H1 (cell line): Measurements from ENCODE around the gene TRAF4.
A peak's percentile ranks its signal among the peaks of the same experiment; 100 is the strongest.

Experiments
- FOSL1 ChIP-seq: IDR thresholded peaks from 2 replicates; pipeline ENCODE4 v1.6.1; 2011; ENCODE audit warnings: mild to moderate bottlenecking, low read depth, low read length, moderate library complexity; ENCODE audit not compliant: insufficient read depth
- MAFK ChIP-seq: IDR thresholded peaks from 2 replicates; pipeline ENCODE4 v1.6.1; 2012; ENCODE audit warnings: low read depth, mild to moderate bottlenecking, improper control_type of control experiment, low read length
- POLR2A ChIP-seq, 2 experiments: IDR thresholded peaks; 1 replicate in 1 of 2; 2 replicates in 1 of 2; pipeline ENCODE4 v1.6.1; 2011; ENCODE audit warnings: low read depth in 2 of 2, low read length in 2 of 2, mild to moderate bottlenecking in 2 of 2; ENCODE audit errors: control extremely low read depth in 1 of 2
- RFX5 ChIP-seq: IDR thresholded peaks from 2 replicates; pipeline ENCODE4 v1.6.1; 2011; ENCODE audit warnings: low read depth, low read length, improper control_type of control experiment, borderline replicate concordance
- TEAD4 ChIP-seq: IDR thresholded peaks from 2 replicates; pipeline ENCODE4 v1.6.1; 2012; ENCODE audit warnings: low read depth, low read length, inconsistent platforms, mixed read lengths
- TF ChIP-seq, protein P1 (sequence below), 3 experiments: IDR thresholded peaks; 1 replicate in 2 of 3; 2 replicates in 1 of 3; pipeline versions ENCODE4 v1.5.1 to v1.6.1; 2011; ENCODE audit warnings: low read length in 3 of 3, mild to moderate bottlenecking in 3 of 3, inconsistent platforms in 2 of 3, low read depth in 1 of 3, moderate library complexity in 1 of 3; ENCODE audit not compliant: insufficient read depth in 1 of 3; ENCODE audit errors: control extremely low read depth in 1 of 3

DNA sequence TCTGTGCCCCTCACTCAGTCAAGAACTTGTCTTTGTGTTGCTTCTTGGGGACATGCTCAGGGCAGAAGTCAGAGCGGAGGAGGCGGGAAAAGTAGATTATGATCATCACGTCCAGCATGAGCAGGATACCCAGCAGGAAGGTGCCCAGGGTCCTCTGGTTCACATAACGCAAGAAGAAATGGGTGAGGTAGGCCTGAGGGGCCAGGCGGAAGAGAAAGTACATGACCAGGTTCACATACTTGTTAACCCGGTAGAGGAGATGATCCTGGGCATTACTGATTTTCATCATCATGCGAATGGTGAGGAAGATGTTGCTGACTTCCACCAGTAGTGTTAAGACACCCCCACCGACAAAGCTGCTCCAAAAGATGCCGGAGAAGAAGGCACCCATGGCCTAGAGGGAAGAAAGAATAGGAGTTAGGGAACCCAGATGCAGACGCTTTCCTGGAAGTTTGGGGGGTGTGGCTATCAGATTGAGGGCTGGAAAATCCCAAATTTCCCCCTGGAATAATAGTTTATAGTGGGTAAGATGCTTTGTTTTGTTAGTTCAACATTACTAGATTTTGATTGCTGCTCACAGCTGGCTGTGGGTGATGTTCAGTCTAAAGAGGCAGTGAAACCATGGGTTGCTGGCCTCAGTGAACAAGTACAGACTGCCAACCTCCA lies 19.2 kb upstream of the TRAF4 start:
- TF ChIP-seq MAFK (no peak), FOSL1 (no peak), POLR2A (IDR thresholded peaks at IDR 0.05; ENCODE audit: control extremely low read depth in 1 of 2, low read depth in 2 of 2, low read length in 2 of 2) (peak; percentile 50 to 84; a peak in 2 of 3 replicates), RFX5 (no peak), TEAD4 (no peak)
- TF ChIP-seq, protein P1, sequence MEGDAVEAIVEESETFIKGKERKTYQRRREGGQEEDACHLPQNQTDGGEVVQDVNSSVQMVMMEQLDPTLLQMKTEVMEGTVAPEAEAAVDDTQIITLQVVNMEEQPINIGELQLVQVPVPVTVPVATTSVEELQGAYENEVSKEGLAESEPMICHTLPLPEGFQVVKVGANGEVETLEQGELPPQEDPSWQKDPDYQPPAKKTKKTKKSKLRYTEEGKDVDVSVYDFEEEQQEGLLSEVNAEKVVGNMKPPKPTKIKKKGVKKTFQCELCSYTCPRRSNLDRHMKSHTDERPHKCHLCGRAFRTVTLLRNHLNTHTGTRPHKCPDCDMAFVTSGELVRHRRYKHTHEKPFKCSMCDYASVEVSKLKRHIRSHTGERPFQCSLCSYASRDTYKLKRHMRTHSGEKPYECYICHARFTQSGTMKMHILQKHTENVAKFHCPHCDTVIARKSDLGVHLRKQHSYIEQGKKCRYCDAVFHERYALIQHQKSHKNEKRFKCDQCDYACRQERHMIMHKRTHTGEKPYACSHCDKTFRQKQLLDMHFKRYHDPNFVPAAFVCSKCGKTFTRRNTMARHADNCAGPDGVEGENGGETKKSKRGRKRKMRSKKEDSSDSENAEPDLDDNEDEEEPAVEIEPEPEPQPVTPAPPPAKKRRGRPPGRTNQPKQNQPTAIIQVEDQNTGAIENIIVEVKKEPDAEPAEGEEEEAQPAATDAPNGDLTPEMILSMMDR (IDR thresholded peaks at IDR 0.05; ENCODE audit: control extremely low read depth in 1 of 3, insufficient read depth in 1 of 3, low read depth in 1 of 3, low read length in 3 of 3): no peak
